HG03103 (cell line): ENCODE results near the gene ALPK1.
"Not testable (repeated sequence)": the region's sequence is repeated elsewhere in the genome, so short reads cannot be mapped to it uniquely, and the experiment has no call there.

Source experiments
- ATAC-seq: cut with Tn5 transposase; IDR thresholded peaks from one replicate; pipeline ENCODE4 v1.9.1; 2021; ENCODE audit warnings: low read depth; ENCODE audit not compliant: unreplicated experiment

The ALPK1 gene

GRCh38 chr4:112426416-112426815, 129.2 kb downstream of the ALPK1 start:
- ATAC-seq, result no peak

GRCh38 chr4:112431158-112431557, 134.0 kb downstream of the ALPK1 start:
- no peak for ATAC-seq

GRCh38 chr4:112436987-112437386, 139.8 kb downstream of the ALPK1 start:
- ATAC-seq, result no peak

GRCh38 chr4:112442226-112442625, 145.1 kb downstream of the ALPK1 start:
- not testable (repeated sequence) for ATAC-seq

- ATAC-seq, result no peak
Observed at GRCh38 chr4:112448306-112449132, 151.3 kb downstream of the ALPK1 start.

- ATAC-seq, result no peak
Observed at GRCh38 chr4:112449708-112450107, 152.5 kb downstream of the ALPK1 start.

- no peak for ATAC-seq
Observed at GRCh38 chr4:112451104-112451503, 153.9 kb downstream of the ALPK1 start.

- no peak for ATAC-seq
Observed at GRCh38 chr4:112451831-112452230, 154.7 kb downstream of the ALPK1 start.

- ATAC-seq, result no peak
Observed at GRCh38 chr4:112453321-112453720, 156.2 kb downstream of the ALPK1 start.

- ATAC-seq, result no peak
Observed at GRCh38 chr4:112472318-112472717, 175.1 kb downstream of the ALPK1 start.

- ATAC-seq, result no peak
Observed at GRCh38 chr4:112473985-112474384, 176.8 kb downstream of the ALPK1 start.

GRCh38 chr4:112485930-112486329, 188.8 kb downstream of the ALPK1 start:
- ATAC-seq, result no peak

- ATAC-seq, result not testable (repeated sequence)
Observed at GRCh38 chr4:112490808-112491207, 193.6 kb downstream of the ALPK1 start.
